NCI-H2227 treated with DMSO at 0.1 percent for 48 hours (cell line): Measurements from ENCODE around the gene SMLR1.

Experiments
- DNase-seq: peaks from one replicate; lab custom pipeline; 2025; lab: John Stamatoyannopoulos, UW

The SMLR1 gene

GRCh38 chr6:130852844-130853554 is 25.8 kb downstream of the SMLR1 start:
- no peak for DNase-seq

DNA sequence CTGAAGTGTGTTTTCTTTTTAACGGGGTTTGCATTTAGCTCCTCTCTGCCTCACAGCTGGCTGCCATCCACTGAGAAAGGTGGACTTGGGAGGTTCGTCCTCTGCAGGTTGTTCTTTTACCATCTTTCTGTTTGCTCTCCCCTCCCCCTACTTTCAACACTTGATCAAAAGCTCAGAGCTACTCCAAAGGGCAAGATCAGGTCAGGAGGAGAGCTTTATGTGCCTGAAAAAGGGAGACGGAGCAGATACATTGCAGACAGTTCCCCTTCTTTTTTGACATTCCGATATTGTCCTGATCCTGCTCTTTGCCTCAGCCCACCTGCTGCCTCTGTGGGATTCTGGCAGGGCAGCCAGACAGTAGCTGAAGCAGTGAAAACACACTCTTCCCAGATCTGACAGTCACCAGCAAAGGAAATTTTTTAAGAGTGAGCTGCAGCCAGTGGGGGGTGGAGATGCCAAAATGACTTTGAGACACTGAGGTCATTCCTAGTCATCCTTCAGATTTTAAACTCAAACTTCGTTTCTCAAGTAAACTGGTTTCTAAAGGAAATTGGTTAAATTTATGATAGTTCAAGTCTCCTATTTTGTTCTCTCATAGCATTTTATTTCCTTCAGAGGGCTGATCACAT is 26.5 kb downstream of the SMLR1 start:
- no peak for DNase-seq

- no peak for DNase-seq
Measured at GRCh38 chr6:130858054-130858453, 30.8 kb downstream of the SMLR1 start.

DNA sequence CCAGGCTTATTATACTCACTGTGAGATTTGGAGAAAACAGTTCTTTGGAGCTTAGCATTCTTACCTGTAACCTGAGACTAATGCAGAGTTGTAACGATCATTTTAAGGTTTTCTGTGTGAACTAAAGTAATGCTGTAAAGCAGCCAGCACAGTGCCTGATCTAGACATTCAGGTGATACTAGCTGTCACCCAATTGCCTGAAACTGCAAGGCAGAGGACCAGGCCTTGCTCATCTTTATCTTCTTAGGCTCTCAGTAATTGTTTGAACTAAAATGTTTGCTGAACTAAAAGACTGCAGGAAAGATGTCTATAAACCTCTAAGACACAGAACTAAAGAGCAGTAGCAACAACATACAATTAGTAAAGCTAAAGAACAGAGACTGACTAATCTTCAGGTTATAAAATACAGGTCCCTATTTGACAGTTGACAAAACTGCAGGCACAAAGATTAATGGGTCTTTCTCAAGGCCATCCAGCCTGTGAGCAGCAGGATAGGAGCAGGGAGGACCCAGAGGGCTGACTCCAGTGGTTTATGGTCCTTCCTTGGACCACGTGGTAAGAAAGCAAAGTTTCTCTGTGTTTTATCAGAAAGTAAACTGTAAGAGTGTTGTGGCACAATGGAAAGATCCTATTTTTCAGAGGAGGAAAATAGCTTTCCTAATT is 31.4 kb downstream of the SMLR1 start:
- no peak for DNase-seq

DNA sequence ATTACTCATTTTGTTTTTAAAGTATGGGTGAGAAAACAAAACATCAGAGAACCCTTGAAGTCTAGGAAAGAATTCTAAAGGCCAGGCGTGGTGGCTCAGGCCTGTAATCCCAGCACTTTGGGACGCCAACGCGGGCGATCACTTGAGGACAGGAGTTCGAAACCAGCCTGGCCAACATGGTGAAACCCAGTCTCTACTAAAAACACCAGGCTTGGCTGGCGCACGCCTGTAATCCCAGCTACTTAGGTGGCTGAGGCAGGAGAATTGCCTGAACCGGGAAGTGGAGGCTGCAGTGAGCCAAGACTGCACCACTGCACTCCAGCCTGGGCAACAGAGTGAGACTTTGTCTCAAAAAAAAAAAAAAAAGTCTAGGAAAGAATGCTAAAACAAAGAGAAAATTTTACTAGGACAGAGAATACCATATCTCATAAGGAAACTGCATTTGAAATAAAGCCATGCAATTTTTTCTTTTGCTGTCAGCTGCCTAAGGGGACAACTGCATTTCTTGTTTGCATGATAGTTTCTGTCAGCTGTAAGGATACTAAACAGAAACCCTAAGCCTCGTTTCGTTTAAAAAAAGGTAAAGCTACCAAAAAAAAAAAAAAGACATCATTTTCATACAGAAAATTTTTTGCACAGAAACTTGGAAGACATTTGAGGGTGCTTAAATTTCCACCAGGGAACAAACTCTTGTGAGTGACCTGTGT is 32.1 kb downstream of the SMLR1 start:
- no peak for DNase-seq

- DNase-seq: no peak
Measured at GRCh38 chr6:130862370-130862769, 35.2 kb downstream of the SMLR1 start.

GRCh38 chr6:130863415-130864230 is 36.4 kb downstream of the SMLR1 start:
- DNase-seq: no peak

GRCh38 chr6:130864344-130864743 is 37.1 kb downstream of the SMLR1 start:
- no peak for DNase-seq

DNA sequence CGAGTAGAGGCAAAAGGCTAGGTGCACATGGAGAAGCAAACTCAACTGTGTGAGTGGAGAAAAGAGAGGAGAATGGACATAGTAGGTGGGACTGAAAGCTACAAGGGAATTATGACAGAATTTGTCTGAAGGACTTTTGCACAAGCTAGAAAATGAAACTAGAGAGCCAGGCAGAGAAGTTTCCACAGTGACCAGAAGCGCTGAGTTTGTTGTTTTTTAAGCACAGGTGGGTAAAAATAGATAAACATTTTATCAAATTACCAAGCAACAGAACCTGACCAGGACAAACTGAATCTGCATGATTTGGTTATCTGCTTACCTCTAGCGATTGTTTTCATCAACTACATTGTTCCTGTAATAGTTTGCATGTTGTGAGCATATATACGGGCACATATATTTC is 38.6 kb downstream of the SMLR1 start:
- DNase-seq: no peak

DNA sequence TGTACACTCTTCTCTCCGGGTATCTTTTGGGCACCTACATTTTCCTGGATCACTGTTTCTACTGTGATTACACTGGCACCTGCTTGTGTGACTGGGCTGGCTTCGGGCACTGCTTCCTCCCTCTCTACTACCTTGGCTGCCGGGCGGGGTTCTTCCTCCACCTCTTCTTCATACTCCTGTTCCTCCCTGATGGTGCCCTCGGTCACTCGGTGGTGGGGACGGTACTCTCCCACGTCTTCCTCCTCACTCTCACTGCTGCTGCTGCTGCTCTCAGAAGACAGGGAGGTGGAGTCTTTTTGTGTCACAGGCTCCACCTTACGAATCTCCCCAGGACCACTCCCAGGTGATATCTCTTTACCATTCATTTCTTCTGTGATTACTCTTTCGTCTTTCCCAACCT is 42.5 kb downstream of the SMLR1 start:
- no peak for DNase-seq

DNA sequence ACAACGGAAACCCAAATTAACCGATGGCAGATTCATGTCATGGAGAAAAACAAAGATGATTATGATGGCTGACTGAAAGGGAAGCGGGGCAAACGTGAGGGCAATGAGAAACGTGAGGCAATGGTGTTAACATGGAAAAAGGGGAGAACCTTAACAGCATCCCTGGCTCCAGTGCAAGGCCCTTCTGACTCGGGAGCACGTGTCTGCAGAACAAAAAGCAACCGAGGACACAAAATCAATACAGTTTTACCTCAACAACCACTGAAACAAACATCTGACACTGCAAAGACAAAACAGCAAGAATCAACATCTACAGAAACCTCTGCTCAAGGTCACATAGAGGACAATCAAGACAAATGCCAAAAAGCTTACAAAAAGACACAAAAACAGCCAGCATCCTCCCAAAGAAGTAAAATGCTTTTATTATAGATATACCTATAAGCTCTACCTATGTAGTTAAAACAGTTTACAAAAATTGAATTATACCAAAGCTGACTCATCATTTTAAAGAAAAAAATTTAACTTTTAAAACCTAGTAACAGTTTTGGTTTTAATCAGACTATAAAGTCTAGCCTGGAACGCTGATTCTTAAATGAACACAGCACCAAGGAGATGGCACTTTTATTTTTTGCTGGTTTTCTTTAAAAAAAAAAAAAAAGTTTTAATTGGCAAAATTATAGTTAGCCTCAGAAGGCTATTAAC is 43.1 kb downstream of the SMLR1 start:
- DNase-seq: no peak

- no peak for DNase-seq
Measured at GRCh38 chr6:130872250-130873095, 45.3 kb downstream of the SMLR1 start.

- DNase-seq: no peak
Measured at GRCh38 chr6:130873746-130874145, 46.5 kb downstream of the SMLR1 start.

DNA sequence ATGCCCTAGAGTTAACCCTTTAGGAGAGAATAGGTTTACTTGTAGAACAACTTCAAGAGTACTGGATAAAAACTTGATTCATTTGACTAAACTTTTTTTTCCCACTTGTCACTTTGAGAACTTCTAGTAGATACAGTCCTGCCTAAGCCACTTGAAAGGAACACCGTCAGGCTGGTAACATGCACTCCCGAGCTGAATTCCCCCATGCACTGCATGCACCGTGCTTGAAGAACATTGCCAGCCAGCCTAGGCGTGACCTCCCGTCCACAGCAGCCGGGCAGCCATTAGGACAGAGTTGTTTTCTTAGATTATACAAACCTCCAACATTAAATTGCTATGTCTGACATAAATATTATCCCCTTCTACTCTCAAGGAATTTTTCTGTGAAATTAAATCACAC is 52.6 kb downstream of the SMLR1 start:
- DNase-seq: no peak

GRCh38 chr6:130882370-130882769 is 55.2 kb downstream of the SMLR1 start:
- no peak for DNase-seq

GRCh38 chr6:130885392-130886192 is 58.4 kb downstream of the SMLR1 start:
- peak; percentile 3 for DNase-seq
